Measurements from ENCODE around the gene HSPB7.
"Not testable (repeated sequence)": the region's sequence is repeated elsewhere in the genome, so short reads cannot be mapped to it uniquely, and the experiment has no call there.

DNA sequence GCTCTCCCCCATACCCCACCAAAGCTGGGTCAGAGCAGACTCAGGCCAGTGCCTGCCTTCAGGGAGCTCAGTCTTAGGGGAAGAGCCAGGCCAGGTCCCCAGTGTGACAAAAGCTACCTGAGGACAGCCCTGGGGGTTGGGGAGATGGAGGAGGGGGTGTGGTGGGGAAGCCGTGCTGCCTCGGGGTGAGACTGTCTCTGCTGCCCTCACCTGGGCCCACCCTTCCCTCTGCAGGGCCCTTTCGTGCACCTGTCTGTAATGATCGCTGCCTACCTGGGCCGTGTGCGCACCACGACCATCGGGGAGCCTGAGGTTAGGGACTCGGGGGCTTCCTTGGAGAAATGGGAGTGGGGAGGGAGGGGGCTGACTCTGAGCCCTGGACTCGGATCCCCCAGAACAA is 8.5 kb upstream of the HSPB7 start:
- TF ChIP-seq, protein P1, sequence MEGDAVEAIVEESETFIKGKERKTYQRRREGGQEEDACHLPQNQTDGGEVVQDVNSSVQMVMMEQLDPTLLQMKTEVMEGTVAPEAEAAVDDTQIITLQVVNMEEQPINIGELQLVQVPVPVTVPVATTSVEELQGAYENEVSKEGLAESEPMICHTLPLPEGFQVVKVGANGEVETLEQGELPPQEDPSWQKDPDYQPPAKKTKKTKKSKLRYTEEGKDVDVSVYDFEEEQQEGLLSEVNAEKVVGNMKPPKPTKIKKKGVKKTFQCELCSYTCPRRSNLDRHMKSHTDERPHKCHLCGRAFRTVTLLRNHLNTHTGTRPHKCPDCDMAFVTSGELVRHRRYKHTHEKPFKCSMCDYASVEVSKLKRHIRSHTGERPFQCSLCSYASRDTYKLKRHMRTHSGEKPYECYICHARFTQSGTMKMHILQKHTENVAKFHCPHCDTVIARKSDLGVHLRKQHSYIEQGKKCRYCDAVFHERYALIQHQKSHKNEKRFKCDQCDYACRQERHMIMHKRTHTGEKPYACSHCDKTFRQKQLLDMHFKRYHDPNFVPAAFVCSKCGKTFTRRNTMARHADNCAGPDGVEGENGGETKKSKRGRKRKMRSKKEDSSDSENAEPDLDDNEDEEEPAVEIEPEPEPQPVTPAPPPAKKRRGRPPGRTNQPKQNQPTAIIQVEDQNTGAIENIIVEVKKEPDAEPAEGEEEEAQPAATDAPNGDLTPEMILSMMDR (IDR thresholded peaks at IDR 0.05): not testable (repeated sequence)
- not testable (repeated sequence) for TF ChIP-seq EZH2, EZH2phosphoT487 (IDR thresholded peaks at IDR 0.05)
